PC-3 (cell line): ENCODE results near the gene FFAR1. TPM values are rescaled to one million over a fixed set of nuclear protein-coding genes. Genes with fewer than 3 reads are reported as not detected.

Source experiments
- ATAC-seq: fragments of 200-7000 bp; cut with Tn5 transposase; 2 replicates; pipeline ENCODE4 v1.9.1; 2020; ENCODE audit warnings: mild to moderate bottlenecking, moderate library complexity
- BruUV-seq: library from RNA; stranded (reverse); fragments of 400-500 nt; replicated peaks from 2 replicates; lab custom pipeline; 2021; lab: Mats Ljungman, UMichigan
- CTCF ChIA-PET: fragments of 300-600 bp; sonication (Branson Sonifier 250); formaldehyde crosslinking; loops from one replicate; lab custom pipeline; 2022; ENCODE audit warnings: antibody characterized with exemption; lab: Charles Lee
- POLR2A ChIA-PET: fragments of 300-600 bp; sonication (Branson Sonifier 250); formaldehyde crosslinking; loops from one replicate; lab custom pipeline; 2022; ENCODE audit warnings: antibody characterized with exemption; ENCODE audit not compliant: unreplicated experiment; lab: Charles Lee
- DNase-seq: peaks from one replicate; pipeline ENCODE4 v3.0.0-alpha.2; 2015
- H2AFZ ChIP-seq: fragments of 300-600 bp; sonication (generic); 2 replicates; pipeline ENCODE4 v1.6.0; 2016; ENCODE audit warnings: antibody characterized with exemption, low read length
- H3F3A ChIP-seq: fragments of 300-600 bp; sonication (generic); one replicate; pipeline ENCODE4 v1.6.0; 2017; ENCODE audit warnings: antibody characterized with exemption, low read length, control low read depth, mild to moderate bottlenecking; ENCODE audit not compliant: unreplicated experiment
- H3K27ac ChIP-seq: fragments of 300-600 bp; sonication (generic); 2 replicates; pipeline ENCODE4 v1.5.1; 2016; ENCODE audit warnings: mild to moderate bottlenecking, low read length
- H3K27me3 ChIP-seq: fragments of 300-600 bp; sonication (generic); 2 replicates; pipeline ENCODE4 v1.6.1; 2016; ENCODE audit warnings: low read length, mixed read lengths
- H3K36me3 ChIP-seq: fragments of 300-600 bp; sonication (generic); 2 replicates; pipeline ENCODE4 v1.6.1; 2016; ENCODE audit warnings: low read depth, mixed run types, low read length, mixed read lengths
- H3K4me1 ChIP-seq: fragments of 300-600 bp; sonication (generic); 2 replicates; pipeline ENCODE4 v1.5.1; 2016; ENCODE audit warnings: low read length; ENCODE audit not compliant: insufficient read depth
- H3K4me2 ChIP-seq: fragments of 300-600 bp; sonication (generic); 2 replicates; pipeline ENCODE4 v1.6.0; 2016; ENCODE audit warnings: low read length
- H3K4me3 ChIP-seq: fragments of 300-600 bp; sonication (generic); 2 replicates; pipeline ENCODE4 v1.5.1; 2016; ENCODE audit warnings: mild to moderate bottlenecking, low read length, mixed read lengths
- H3K79me2 ChIP-seq: fragments of 300-600 bp; sonication (generic); 2 replicates; pipeline ENCODE4 v1.6.1; 2017; ENCODE audit warnings: low read length, mixed read lengths
- H3K9ac ChIP-seq: fragments of 300-600 bp; sonication (generic); 2 replicates; pipeline ENCODE4 v1.6.0; 2016; ENCODE audit warnings: mild to moderate bottlenecking, low read length
- H3K9me2 ChIP-seq: fragments of 300-600 bp; sonication (generic); replicated peaks from 2 replicates; pipeline ENCODE4 v1.6.1; 2016; ENCODE audit warnings: mixed run types, low read length, mixed read lengths
- H3K9me3 ChIP-seq: fragments of 300-600 bp; sonication (generic); 2 replicates; pipeline ENCODE4 v1.6.1; 2016; ENCODE audit warnings: low read length, mixed read lengths
- H4K20me1 ChIP-seq: fragments of 300-600 bp; sonication (generic); 2 replicates; pipeline ENCODE4 v1.6.1; 2016; ENCODE audit warnings: low read length, mixed read lengths
- CTCF ChIP-seq: fragments of 300-600 bp; sonication (generic); conservative IDR thresholded peaks from 2 replicates; pipeline ENCODE4 v1.5.1; 2017; ENCODE audit warnings: antibody characterized with exemption, low read depth, mild to moderate bottlenecking, low read length
- EZH2 ChIP-seq: fragments of 300-600 bp; sonication (generic); IDR thresholded peaks from one replicate; pipeline ENCODE4 v1.6.1; 2017; ENCODE audit warnings: antibody characterized with exemption, mild to moderate bottlenecking, low read length; ENCODE audit not compliant: unreplicated experiment
- EZH2phosphoT487 ChIP-seq: fragments of 300-600 bp; sonication (generic); IDR thresholded peaks from 2 replicates; pipeline ENCODE4 v1.6.1; 2018; ENCODE audit warnings: mild to moderate bottlenecking, antibody characterized with exemption, low read length, borderline replicate concordance
- intact Hi-C: fragments of 100-400 bp; cut with micrococcal nuclease; formaldehyde crosslinking; loops from 2 replicates; pipeline ENCODE4 v1.9.0; 2023
- total RNA-seq: library from RNA; depleted of rRNA; stranded (reverse); fragments of >200 nt; gene quantifications from 2 replicates; pipeline ENCODE4 v1.2.3, GENCODE V29; 2014

Gene FFAR1
- total RNA-seq, 1 experiment from 2014 or later = not detected

- CTCF ChIA-PET = no interaction called here
These were observed 212 bp downstream of the FFAR1 start for GRCh38 chr19:35347930-35348298.

GRCh38 chr19:35348911-35349611, 1.4 kb downstream of the FFAR1 start:
- no TSS peak for BruUV-seq
- Histone ChIP-seq H3K4me2 (no peak overlapping the region), H3K9me3 (no peaks in the 10 kb centered on the region), H3K9me2 (no peaks in the 10 kb centered on the region), H3F3A (no peaks in the 10 kb centered on the region), H3K27ac (no peak overlapping the region), H4K20me1 (no peaks in the 10 kb centered on the region), H3K27me3 (peaks cover 25% of the 10 kb centered on the region; the same call in 1 of the 2 replicates), H3K79me2 (no peaks in the 10 kb centered on the region), H3K4me1 (no peaks in the 10 kb centered on the region), H3K36me3 (no peaks in the 10 kb centered on the region; the same call in 1 of the 2 replicates), H3K4me3 (no peak overlapping the region), H3K9ac (no peak overlapping the region), H2AFZ (no peak overlapping the region)
- TF ChIP-seq EZH2 (no peak), EZH2phosphoT487 (no peak), CTCF (no peak)
- ATAC-seq = no peak
- ChIA-PET CTCF (no interaction called here), POLR2A (no interaction called here)
- intact Hi-C loops = no loop called here
- no peak for DNase-seq

More at GRCh38 chr19:35347930-35348298, 212 bp downstream of the FFAR1 start:
- Histone ChIP-seq H3K27ac (no peak overlapping the region), H3K79me2 (no peaks in the 10 kb centered on the region), H4K20me1 (no peaks in the 10 kb centered on the region), H3F3A (no peaks in the 10 kb centered on the region), H3K36me3 (no peaks in the 10 kb centered on the region; the same call in 1 of the 2 replicates), H3K9me3 (no peaks in the 10 kb centered on the region), H3K4me1 (no peaks in the 10 kb centered on the region), H3K4me3 (no peak overlapping the region), H3K4me2 (no peak overlapping the region), H2AFZ (no peak overlapping the region), H3K27me3 (peaks cover 21% of the 10 kb centered on the region; the same call in 1 of the 2 replicates), H3K9me2 (no peaks in the 10 kb centered on the region), H3K9ac (no peak overlapping the region)
- intact Hi-C loops = no loop called here
- no TSS peak for BruUV-seq
- POLR2A ChIA-PET = no interaction called here
- TF ChIP-seq EZH2 = no peak
- ATAC-seq (no peak), DNase-seq (no peak)

GRCh38 chr19:35349614-35350521, 2.2 kb downstream of the FFAR1 start:
- BruUV-seq = no TSS peak
- no peak for ATAC-seq
- CTCF ChIA-PET = no interaction called here

More at GRCh38 chr19:35349614-35350521, 2.2 kb downstream of the FFAR1 start:
- H3K9ac ChIP-seq = no peak overlapping the region
- no peaks in the 10 kb centered on the region for H3K4me1 ChIP-seq
- no peaks in the 10 kb centered on the region; the same call in 1 of the 2 replicates for H3K36me3 ChIP-seq
- no peak overlapping the region for H3K27ac ChIP-seq
- no peaks in the 10 kb centered on the region for H3K9me2 ChIP-seq
- no peaks in the 10 kb centered on the region for H4K20me1 ChIP-seq
- no peak overlapping the region for H3K4me2 ChIP-seq
- no peaks in the 10 kb centered on the region for H3K79me2 ChIP-seq
- H3K9me3 ChIP-seq = no peaks in the 10 kb centered on the region
- no peaks in the 10 kb centered on the region for H3F3A ChIP-seq
- H3K4me3 ChIP-seq = no peak overlapping the region
- no peak for TF ChIP-seq CTCF
- TF ChIP-seq EZH2 = no peak
- no peak for TF ChIP-seq EZH2phosphoT487
- DNase-seq = no peak
- peaks cover 25% of the 10 kb centered on the region; the same call in 1 of the 2 replicates for H3K27me3 ChIP-seq
- no peak overlapping the region for H2AFZ ChIP-seq
- POLR2A ChIA-PET = no interaction called here
- intact Hi-C loops = no loop called here
